ENCODE measurements around the gene IFNK.

IFNK gene

GRCh38 chr9:27573634-27574590 lies 49.8 kb downstream of the IFNK start:
- peak; percentile 92 for DNase-seq

Data from activated CD4-positive, alpha-beta T cell treated with anti-CD3 and anti-CD28 coated beads for 1 hour (primary cell).